ENCODE data around the gene CDK14.

Gene CDK14

DNA sequence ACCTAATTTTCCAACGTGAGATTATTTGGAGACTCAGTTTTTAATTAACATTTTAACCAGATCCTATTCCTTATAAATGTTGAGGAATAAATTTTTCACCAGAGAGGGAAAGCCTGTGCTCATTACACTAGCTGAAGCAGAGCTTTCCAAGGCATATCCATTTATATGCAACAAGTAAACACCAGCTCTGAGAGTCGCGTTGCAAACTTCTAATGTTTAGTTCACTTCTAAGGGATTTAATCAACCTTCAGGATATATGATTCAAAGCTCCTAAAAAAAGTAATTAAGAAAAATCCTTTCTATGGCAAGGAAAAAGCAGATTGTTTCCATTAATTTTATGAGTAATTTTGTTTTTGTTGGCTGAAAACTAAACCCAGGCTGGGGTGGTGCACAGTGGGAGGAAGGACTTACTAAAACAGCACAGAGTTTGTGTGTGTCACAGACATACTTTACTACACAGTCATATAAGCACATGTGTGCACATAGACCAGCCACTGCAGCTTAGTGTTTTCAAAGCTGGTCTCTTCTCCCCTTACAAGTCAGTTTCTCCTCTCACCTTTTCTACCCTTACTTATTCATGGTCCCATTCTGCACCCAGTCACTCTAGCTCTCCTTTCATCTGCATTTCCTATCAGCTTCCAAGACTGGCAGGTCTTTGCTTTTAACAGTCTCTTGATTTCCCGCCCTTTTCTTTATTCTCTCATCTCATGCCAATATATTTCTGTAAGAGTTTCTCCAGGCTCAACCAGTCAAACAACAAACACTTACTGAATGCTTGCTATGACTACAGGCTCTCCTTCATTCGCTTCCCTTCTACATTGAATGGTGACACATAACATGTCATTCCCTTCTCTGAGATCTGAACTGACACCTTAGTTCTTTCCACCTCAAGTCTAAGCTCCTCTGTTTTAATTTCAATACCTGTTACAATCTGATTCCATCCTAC, 587.0 kb downstream of the CDK14 start:
- DNase-seq, result no peak

DNA sequence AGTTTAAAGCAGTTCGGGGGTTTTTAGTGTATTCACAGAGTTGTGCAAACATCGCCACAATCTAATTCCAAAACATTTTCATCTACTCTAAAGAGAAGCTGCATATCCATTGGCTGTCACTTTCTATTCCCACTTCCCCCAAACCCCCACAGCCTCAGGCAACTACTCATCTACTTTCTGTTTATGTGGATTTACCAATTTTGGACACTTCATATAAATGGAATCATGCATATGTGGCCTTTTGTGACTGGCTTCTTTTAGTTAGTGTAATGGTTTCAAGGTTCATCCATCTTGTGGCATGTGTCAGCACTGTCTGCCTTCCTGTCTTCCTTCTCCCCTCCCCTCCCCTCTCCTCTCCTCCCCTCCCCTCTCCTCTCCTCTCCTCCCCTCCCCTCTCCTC, 589.6 kb downstream of the CDK14 start:
- no peak for DNase-seq

DNA sequence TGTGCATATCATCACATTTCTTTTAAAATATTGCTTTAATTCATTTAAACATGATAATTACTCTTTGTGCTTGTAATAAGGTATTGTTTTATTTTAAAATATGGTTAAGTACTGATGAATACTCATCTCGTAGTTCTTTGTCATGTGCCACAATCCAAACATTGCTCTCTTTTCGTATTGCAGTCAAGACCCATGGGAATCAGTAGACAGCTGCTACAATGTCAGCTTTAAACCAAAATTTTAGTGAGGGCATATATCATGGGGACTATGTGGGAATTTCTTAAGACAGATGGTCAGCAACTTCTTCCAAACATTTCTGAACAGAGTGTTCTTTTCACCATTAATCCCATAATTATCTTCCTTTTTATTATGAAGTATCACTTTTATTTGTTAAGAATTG, 590.9 kb downstream of the CDK14 start:
- no peak for DNase-seq

DNA sequence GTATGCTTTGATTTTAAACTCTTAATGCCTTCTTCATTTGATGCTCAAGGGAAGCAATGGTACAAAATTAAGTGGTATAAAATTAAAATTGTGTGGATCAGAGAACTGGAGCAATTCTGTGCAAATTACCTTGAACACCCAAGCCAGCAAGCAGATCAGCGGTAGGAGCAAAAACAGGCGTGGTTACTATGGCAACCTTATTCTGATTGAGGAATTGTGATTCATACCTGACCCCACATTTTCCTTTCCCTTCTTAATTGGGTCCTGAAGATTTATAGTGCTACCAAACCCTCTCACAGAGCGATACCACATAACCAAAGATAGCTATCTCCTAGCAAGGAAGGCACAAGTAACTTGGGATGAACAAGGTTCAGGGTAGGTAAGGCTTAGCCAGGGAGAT, 595.6 kb downstream of the CDK14 start:
- no peak for DNase-seq

DNA sequence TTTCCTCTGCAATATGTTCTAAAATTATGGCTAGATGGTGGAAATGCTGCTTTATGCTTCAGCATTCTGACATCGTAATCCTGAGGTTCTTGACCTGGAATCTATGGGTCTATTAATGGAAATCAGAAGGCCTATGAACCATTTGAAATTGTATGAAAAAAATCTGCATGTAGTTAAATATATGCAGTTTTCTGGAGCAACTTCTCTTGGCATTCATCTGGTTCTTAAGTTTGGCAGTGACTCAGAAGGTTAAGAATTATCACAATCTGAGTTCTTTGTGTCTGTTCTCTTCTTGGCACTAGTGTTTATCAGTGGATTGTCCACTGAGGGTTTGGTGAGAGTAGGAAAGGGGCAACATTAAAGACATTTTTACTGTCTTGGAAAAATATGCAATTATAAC, 597.0 kb downstream of the CDK14 start:
- no peak for DNase-seq

DNA sequence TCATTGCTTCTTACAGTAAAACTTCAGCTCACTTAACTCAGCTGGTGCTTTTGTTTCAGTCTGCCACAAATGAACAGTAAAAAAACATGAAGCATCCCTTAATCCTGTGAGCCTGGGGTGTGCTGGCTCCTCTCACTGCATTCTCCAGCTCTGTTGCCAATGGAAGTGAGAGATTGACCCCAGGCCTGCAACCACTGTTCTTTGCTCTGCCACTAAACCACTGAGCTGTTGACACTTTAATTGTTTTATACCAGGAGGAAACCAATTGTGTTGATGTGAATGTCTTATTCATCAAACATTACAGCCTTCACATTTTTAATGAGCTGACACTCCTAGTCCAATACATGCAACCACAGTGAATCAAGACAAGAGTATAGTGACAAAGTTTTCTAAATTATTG, 598.7 kb downstream of the CDK14 start:
- no peak for DNase-seq

DNA sequence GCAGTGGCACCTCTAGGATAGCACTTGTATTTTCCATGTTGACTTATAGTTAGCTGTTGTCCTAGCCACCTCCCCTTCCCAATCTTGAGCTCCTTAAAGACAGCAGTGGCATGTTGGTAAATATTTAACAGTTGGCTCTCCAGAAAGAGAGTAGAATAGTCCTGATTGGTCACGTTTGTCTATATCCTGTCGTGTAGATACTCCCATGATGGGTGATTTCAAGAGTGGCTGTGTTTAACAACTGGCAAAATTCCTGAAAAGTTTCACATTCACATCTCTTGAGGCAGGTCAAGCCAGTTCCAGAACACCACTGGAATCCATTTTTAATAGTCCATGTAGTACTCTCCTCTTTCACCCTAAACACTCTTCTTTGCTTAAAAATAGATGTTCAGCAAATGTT, 599.9 kb downstream of the CDK14 start:
- no peak for DNase-seq

DNA sequence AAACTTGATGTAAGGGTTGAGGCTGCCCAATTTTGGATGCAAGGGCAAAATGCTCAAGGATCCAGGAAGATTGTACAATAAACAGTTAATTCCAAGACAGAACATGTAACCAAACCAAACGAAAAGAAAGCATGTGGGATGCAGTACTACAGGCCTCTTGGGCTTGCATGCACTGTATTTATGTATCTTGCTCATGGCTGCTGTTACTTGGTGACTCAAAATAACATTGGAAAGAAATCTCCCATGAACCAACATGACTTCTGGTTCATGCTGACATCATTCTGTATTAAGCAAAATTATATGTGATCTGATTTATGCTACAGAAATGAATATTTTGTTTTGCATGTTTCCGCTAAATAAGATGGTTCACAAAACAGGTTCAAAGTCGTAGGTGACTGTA, 602.2 kb downstream of the CDK14 start:
- no peak for DNase-seq

DNA sequence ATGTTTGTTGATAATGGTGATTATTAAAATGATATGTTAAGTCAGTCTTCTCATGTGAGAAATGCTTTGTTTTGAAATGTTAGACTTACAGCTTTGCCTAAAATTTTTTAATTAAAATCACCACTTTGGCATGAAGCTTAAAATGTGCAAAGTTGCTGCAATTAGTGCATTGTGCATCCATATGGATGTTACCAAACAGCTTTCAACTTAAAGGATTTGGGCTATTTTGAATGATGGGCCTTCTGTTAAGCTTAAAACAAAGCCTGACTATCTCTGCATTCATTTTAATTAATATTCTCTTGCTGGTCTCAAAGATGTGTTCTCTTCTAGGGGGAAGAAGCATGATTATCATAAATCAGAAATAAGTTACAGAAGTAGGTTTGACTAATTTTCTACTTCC, 603.5 kb downstream of the CDK14 start:
- no peak for DNase-seq

DNA sequence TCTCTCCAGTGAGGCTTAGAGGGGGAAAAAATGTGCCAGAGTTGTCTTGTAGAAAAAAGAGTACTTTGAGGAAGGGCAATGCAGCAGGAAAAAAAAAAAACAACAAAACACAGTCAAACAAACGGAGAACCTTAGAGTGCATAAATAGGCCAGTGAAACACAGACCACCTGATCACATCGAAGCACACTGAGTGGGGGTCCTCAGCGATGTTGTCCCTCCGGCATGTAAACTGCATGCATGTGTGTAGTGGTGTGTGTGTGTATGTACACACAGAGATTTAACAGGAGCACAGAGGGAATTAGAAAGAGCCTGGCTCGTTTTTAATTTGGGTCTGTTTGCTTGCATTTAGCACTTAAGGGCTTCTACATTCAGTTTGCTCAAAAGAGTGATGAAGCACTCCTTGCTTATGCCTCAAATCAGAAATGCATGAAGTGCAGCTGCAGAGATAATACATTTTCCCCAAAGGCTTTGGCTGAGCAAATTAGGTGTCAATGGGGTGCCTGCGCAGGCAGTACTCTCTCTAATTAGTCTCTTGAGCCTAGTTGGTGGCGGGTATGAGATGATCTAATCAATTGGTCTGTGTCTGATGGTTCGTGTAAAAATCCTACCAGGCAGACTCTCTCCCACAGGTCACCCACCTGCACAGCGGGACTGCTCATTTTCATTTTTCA, 605.5 kb downstream of the CDK14 start:
- no peak for DNase-seq

DNA sequence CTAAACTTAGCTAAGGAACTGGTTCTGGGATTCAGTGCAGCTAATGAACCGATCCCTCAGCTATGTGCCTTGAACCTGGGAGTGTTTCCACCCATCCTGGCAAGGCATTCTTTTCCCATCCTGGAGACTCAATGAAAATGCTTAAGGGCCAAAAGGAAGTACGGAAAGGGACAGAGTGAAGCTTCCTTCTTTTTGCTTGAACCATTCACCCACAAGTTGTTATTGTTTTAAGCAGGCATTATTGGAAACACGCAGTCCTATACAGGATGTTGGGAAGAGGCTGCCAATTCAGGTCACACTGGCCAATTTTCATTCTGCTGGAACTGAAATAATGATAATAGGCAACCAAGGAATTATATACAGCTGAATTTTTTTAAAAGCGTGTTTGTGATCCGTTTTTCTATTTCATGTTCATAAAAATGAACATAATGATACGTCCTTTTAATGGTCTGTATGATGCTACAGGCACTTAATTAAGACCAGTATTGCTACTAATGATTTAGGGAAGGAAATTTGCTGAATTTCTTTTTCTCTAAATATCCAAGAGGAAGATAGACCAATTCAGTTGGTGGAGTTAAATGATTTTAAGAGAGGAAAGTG, 610.3 kb downstream of the CDK14 start:
- no peak for DNase-seq

DNA sequence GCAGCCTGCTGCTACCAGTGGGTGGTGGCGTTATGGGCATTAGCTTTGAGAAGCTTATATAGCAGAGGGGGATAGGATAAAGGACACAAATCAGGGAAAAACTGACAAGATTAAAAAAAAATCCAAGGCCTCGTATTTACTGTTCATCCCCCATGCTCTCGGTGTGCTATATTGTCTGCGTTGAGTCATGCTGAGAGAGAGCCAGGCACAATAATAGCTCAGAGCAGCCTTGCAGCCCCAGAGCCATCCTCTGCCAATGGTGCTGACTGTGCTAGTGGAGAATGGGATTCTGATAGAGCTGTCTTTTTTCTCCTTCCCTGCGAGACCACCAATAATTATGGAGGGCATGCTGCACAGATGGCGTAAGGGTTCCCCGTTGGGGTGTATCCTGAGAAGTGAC, 616.5 kb downstream of the CDK14 start:
- no peak for DNase-seq

DNA sequence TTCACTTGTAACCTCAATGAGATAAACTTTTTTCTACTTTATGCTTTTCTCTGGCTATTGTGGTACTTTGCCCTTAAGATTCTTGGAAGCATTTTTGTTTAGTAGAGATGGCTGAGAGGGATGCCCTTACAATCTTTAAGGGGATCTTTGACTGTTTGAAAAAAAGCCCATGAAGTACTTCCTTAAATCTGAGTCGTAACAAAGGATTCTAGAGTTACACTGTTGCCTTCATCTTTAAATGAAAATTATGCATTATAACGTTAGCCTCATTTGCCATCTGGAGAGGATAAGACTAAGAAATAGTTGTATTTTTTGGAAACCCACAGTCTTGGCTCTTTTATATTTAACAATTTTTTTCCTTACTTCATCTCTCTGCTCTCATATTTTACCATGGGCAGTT, 630.3 kb downstream of the CDK14 start:
- no peak for DNase-seq

DNA sequence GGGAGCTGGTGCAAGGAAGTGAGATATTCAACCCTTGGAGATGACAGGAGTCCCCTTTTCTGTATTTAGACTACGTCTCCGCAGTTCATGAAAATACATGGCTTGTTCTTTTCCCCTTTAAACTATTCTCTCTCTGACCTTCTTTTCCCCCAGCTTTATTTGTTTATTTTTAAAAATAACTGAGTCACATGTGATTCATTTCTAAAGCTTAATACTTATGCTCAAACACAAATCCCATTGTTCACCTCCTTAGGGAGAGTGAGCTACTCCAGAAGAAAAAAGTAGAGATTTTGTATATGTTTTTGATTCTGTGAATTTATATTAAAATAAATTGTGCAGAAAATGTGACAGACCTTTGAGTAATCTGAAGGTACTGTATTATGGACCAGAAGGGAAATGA, 632.2 kb downstream of the CDK14 start:
- no peak for DNase-seq

DNA sequence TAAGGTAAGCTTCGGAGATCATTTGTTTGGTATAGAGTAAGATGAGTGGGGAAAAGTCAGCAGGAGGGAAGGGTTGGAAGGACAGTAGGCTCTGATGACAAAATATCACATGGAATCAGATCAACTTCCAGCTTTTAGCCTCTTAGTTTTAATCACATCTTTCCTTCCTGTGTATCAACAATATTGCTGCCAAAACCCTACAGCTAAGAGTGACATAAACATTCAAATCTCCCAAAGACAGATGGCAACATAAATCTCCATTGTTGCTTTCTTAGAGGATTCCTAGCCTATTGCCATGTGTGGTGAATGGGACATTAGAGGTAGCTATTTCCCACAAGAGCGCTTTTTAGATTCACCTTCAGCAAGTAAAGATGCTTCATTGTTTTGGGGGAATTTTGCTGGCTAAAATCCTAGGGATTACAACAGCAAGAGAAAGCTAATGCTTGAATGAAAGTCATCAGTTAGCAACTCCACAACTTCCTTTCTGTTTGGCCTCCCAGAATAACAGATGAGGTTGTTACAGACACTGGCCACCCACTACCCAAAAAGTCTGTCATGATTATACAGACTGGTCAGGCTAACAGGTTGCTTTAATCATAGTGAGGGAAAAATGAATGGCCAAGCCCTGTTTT, 632.9 kb downstream of the CDK14 start:
- DNase-seq, result no peak

DNA sequence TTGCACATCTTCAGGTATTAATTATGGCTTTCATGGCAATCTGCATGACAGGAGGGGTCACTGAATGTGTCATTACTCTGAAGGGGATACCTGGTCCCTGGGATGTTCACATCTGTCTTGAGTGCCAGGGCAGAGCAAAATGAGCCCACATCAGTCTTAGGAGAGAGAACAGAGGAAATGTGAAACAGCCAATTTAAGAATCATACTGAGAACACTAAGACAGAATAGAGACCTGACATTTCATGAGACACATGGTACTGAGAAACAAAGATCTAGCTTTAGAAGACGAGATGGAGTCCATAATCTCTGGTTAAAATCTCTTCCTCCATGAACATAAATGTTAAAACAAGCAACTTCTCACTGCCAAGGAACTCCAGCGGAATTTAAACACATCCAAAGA, 634.0 kb downstream of the CDK14 start:
- DNase-seq, result no peak

DNA sequence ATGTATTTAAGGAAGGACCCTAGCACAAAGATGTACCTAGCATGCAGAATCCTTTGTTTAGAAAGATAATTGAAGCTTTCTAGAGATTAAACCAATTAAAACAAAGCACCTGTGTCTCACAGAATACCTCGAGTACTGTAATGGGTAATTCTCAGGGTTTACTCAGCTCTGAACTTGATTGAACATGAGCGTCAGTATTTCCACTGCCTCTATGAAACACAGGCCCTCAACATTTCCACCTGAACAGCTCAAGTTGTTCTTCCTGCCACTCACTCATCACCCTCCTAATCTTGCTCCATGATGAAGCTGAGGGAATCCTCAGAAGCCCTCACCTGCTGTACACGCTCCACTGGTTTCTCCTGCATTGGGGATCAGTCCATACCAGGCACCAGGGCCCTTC, 634.4 kb downstream of the CDK14 start:
- DNase-seq, result no peak

DNA sequence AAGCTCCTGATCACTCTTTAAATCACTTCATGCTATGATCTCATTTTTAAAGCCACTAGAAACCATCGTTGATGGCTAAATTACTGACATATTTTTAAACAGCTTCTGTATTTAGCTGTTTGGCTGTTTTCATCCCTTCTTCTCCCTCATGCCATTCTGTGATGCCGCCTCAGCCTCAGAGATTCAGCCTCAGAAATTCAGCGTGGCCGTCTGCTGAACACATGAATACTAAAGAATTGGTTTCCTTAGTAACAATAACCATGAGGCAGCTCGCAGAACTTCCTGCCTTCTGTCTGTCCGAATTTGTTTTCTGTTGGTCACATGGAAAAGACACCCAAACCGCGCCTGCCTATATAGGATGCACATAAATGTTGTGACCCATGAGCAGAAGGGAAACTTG, 637.1 kb downstream of the CDK14 start:
- no peak for DNase-seq

DNA sequence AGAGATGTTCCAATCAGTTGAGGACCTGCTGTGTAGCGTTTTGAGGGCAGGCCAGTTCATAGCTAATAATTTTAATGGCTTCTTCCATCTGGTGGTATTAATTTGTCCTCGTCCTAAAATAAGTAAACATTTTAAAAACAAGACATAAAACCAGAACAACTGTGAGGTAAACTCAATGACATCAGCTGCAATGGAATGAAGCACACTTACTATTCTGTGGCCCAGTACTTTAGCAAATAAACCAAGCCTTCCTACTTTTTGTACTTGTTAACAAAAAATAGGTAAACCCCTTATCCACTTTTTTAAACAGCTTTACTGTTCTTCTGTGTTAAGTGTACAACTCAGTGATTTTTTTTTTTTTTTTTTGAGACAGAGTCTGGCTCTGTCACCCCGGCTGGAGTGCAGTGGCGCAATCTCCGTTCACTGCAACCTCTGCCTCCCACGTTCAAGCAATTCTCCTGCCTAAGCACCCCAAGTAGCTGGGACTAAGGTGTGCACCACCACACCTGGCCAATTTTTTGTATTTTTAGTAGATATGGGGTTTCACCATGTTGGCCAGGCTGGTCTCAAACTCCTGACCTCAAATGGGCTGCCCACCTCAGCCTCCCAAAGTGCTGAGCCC, 639.2 kb downstream of the CDK14 start:
- DNase-seq, result no peak

DNA sequence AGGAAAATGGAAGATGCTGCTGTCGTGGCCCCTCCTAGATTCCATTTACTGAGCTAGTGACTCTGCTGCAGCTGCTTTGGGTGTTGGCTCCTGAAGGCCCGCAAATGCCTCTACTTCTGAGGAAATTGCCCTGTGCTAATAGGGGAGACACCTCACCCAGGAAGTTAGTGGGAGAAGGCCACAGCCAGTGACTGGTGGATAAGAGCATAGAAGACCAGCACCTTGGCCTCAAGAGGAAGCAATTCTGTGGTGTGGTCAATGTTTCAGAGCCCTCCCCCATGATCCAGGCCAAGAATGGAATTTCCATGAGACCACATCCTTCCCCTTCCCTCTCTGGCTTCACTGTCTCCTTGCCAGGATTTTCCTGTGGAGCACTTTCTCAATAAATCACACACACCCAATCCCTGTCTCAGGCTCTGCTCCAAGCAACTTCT, 643.1 kb downstream of the CDK14 start:
- no peak for DNase-seq

DNA sequence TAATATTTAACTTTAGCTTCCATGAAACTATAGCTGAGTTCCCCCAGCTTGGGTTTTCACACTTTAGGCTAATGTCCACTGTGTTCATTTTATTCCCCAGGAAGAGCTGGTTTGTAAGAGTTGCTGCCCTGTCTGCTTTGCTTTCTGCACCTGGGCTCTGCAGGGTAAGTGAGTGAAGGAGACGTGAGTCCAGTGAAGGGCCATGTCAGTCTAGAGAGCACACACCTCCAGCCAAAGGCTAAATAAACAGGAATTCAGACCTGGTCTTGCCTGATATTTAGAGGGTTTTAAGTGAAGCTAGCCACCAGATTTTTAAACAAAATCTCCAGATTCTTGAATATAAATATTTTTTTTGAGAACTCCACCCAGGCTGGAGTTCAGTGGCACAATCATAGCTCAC, 643.7 kb downstream of the CDK14 start:
- no peak for DNase-seq

DNA sequence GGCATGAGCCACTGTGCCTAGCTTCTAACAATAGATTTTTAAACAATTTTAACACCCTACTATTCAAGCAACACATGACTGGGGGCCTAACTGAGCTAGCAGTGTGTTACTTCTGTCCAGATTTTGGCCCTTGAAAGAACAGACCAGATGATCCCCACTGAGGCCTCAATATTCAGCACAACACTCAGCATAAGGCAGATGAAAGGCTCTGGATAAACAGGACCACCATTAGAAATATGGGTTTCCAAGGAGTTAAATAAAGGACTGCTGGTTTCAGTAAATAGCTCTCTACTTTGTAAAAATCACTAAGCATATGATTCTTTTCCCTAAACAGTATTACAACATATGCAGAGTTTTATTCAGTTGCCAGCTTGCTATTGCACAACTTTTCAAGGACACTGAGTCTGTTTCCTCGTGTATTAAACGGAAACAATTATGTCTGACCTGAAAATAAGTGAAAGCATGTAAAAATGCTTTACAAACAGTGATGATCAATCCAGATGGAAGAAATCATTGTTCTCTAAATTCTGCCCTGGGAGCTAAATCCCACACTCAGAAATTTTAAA, 644.3 kb downstream of the CDK14 start:
- no peak for DNase-seq

Measured in GOT3 (cell line).